ENCODE measurements around the gene ZRANB1.
"Not testable (repeated sequence)": the region's sequence is repeated elsewhere in the genome, so short reads cannot be mapped to it uniquely, and the experiment has no call there.

The ZRANB1 gene

DNA sequence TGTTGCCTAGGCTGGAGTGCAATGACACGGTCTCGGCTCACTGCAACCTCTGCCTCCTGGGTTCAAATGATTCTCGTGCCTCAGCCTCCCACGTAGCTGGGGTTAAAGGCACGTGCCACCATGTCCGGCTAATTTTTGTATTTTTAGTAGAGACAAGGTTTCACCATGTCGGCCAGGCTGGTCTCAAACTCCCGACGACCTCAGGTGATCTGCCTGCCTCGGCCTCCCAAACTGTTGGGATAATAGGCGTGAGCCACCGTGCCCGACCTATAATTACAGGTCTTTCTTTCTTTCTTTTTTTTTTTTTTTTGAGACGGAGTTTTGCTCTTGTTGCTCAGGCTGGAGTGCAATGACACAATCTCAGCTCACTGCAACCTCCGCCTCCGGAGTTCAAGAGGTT, 27.5 kb upstream of the ZRANB1 start:
- ATAC-seq, result not testable (repeated sequence)

DNA sequence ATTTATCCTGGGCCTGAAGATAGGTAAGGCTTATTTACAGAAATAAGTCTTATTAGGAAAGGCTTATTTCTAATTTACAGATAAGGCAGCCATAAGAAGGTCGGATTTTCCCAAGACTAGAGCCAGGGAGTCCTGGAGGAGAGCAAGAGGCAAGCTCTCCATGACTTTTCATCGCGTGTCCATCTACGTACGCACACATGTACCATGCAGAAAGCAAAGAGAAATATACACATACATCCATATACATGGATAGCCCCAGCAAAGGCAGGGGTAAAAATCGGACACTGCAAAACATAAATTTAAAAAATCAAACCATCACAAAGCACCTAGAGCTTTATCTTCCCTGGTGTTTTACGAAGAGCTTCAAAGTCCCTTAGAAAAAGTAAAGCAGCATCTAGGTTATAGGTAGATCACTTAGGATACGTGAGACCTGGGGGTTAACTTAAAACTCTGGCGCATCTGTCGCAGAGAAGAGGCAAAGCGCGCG, 25.8 kb upstream of the ZRANB1 start:
- peak; percentile 21 for ATAC-seq
- TF ChIP-seq, protein P1, sequence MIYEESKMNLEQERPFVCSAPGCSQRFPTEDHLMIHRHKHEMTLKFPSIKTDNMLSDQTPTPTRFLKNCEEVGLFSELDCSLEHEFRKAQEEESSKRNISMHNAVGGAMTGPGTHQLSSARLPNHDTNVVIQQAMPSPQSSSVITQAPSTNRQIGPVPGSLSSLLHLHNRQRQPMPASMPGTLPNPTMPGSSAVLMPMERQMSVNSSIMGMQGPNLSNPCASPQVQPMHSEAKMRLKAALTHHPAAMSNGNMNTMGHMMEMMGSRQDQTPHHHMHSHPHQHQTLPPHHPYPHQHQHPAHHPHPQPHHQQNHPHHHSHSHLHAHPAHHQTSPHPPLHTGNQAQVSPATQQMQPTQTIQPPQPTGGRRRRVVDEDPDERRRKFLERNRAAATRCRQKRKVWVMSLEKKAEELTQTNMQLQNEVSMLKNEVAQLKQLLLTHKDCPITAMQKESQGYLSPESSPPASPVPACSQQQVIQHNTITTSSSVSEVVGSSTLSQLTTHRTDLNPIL (CRISPR knock-in tag; IDR thresholded peaks at IDR 0.05; ENCODE audit: low read depth), result no peak
- no peak for TF ChIP-seq TCF4 (CRISPR knock-in tag; IDR thresholded peaks at IDR 0.05; ENCODE audit: borderline replicate concordance)
- no peak for TF ChIP-seq ESRRG (CRISPR knock-in tag; IDR thresholded peaks at IDR 0.05)
- no peak for TF ChIP-seq OSR1 (CRISPR knock-in tag; IDR thresholded peaks at IDR 0.05)
- TF ChIP-seq PPARA (CRISPR knock-in tag; IDR thresholded peaks at IDR 0.05; ENCODE audit: borderline replicate concordance), result no peak
- TF ChIP-seq ISL1 (CRISPR knock-in tag; IDR thresholded peaks at IDR 0.05), result no peak
- TF ChIP-seq, protein P2, sequence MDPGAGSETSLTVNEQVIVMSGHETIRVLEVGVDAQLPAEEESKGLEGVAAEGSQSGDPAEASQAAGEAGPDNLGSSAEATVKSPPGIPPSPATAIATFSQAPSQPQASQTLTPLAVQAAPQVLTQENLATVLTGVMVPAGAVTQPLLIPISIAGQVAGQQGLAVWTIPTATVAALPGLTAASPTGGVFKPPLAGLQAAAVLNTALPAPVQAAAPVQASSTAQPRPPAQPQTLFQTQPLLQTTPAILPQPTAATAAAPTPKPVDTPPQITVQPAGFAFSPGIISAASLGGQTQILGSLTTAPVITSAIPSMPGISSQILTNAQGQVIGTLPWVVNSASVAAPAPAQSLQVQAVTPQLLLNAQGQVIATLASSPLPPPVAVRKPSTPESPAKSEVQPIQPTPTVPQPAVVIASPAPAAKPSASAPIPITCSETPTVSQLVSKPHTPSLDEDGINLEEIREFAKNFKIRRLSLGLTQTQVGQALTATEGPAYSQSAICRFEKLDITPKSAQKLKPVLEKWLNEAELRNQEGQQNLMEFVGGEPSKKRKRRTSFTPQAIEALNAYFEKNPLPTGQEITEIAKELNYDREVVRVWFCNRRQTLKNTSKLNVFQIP (CRISPR knock-in tag; IDR thresholded peaks at IDR 0.05; ENCODE audit: borderline replicate concordance, low read depth), result no peak
- TF ChIP-seq ZNF565 (CRISPR knock-in tag; conservative IDR thresholded peaks at IDR 0.05; ENCODE audit: low read depth), result no peak
- no peak for TF ChIP-seq BACH2 (CRISPR knock-in tag; IDR thresholded peaks at IDR 0.05; ENCODE audit: borderline replicate concordance)
- TF ChIP-seq, protein P3, sequence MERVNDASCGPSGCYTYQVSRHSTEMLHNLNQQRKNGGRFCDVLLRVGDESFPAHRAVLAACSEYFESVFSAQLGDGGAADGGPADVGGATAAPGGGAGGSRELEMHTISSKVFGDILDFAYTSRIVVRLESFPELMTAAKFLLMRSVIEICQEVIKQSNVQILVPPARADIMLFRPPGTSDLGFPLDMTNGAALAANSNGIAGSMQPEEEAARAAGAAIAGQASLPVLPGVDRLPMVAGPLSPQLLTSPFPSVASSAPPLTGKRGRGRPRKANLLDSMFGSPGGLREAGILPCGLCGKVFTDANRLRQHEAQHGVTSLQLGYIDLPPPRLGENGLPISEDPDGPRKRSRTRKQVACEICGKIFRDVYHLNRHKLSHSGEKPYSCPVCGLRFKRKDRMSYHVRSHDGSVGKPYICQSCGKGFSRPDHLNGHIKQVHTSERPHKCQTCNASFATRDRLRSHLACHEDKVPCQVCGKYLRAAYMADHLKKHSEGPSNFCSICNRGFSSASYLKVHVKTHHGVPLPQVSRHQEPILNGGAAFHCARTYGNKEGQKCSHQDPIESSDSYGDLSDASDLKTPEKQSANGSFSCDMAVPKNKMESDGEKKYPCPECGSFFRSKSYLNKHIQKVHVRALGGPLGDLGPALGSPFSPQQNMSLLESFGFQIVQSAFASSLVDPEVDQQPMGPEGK (CRISPR knock-in tag; IDR thresholded peaks at IDR 0.05; ENCODE audit: borderline replicate concordance), result no peak
- TF ChIP-seq ZNF8 (CRISPR knock-in tag; IDR thresholded peaks at IDR 0.05), result no peak
- TF ChIP-seq, protein P4, sequence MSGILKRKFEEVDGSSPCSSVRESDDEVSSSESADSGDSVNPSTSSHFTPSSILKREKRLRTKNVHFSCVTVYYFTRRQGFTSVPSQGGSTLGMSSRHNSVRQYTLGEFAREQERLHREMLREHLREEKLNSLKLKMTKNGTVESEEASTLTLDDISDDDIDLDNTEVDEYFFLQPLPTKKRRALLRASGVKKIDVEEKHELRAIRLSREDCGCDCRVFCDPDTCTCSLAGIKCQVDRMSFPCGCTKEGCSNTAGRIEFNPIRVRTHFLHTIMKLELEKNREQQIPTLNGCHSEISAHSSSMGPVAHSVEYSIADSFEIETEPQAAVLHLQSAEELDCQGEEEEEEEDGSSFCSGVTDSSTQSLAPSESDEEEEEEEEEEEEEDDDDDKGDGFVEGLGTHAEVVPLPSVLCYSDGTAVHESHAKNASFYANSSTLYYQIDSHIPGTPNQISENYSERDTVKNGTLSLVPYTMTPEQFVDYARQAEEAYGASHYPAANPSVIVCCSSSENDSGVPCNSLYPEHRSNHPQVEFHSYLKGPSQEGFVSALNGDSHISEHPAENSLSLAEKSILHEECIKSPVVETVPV (CRISPR knock-in tag; IDR thresholded peaks at IDR 0.05), result no peak
- no peak for TF ChIP-seq ARNTL (CRISPR knock-in tag; IDR thresholded peaks at IDR 0.05; ENCODE audit: borderline replicate concordance, low read depth)
- no peak for TF ChIP-seq ZC3H10 (CRISPR knock-in tag; IDR thresholded peaks at IDR 0.05)
- TF ChIP-seq, protein P5, sequence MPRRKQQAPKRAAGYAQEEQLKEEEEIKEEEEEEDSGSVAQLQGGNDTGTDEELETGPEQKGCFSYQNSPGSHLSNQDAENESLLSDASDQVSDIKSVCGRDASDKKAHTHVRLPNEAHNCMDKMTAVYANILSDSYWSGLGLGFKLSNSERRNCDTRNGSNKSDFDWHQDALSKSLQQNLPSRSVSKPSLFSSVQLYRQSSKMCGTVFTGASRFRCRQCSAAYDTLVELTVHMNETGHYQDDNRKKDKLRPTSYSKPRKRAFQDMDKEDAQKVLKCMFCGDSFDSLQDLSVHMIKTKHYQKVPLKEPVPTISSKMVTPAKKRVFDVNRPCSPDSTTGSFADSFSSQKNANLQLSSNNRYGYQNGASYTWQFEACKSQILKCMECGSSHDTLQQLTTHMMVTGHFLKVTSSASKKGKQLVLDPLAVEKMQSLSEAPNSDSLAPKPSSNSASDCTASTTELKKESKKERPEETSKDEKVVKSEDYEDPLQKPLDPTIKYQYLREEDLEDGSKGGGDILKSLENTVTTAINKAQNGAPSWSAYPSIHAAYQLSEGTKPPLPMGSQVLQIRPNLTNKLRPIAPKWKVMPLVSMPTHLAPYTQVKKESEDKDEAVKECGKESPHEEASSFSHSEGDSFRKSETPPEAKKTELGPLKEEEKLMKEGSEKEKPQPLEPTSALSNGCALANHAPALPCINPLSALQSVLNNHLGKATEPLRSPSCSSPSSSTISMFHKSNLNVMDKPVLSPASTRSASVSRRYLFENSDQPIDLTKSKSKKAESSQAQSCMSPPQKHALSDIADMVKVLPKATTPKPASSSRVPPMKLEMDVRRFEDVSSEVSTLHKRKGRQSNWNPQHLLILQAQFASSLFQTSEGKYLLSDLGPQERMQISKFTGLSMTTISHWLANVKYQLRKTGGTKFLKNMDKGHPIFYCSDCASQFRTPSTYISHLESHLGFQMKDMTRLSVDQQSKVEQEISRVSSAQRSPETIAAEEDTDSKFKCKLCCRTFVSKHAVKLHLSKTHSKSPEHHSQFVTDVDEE (CRISPR knock-in tag; IDR thresholded peaks at IDR 0.05), result no peak
- no peak for TF ChIP-seq RARB (CRISPR knock-in tag; IDR thresholded peaks at IDR 0.05)
- no peak for TF ChIP-seq CSDC2 (CRISPR knock-in tag; IDR thresholded peaks at IDR 0.05)

DNA sequence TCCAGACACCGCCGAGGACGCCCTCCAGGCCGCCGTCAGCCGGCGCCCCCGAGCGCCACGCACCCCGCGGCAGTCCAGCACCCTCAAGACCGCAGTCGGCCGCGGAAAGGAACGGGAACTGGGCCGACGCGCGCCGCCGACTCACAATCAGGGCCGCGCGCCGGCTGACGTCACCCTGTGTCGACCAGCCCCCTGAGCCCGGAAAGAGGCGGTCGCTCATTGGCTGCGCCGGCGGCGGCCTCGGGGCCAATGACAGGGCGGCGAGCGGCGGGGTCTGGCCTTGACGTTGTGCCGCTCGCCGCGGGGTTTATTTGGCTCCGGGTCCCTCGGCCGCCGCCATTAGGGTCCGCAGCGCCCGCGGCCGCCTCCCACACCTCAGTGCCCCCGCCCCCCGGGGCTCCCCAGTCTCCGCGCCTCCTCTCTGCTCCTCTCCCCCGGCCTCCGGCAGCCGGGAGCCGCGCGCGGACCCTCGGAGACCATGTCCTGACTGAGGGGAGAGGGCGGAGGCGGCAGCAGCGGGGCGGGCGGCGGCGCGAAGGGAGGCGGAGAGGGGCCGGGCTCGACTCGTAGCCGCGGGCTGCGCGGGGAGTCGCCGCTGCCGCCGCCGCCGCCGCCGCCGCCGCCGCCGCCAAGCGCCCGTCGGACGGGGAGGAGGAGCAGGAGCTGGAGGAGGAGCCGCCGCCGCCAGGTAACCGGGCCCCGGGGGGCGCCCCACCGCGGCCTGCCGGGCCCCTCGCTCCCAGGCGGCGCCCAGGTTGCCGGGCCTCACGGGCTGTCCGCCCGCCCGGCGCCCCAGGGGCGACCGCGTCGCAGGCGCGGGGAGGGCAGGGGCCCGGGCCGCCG, 25.1 kb upstream of the ZRANB1 start:
- no peak for TF ChIP-seq BACH2 (CRISPR knock-in tag; IDR thresholded peaks at IDR 0.05; ENCODE audit: borderline replicate concordance)
- no peak for TF ChIP-seq TOX (CRISPR knock-in tag; IDR thresholded peaks at IDR 0.05; ENCODE audit: borderline replicate concordance)
- no peak; the same call in 1 of the 2 replicates for TF ChIP-seq ZNF70 (CRISPR knock-in tag; IDR thresholded peaks at IDR 0.05)
- no peak for TF ChIP-seq ZNF8 (CRISPR knock-in tag; IDR thresholded peaks at IDR 0.05)
- TF ChIP-seq ARNTL (CRISPR knock-in tag; IDR thresholded peaks at IDR 0.05; ENCODE audit: borderline replicate concordance, low read depth), result no peak
- no peak for TF ChIP-seq GLIS3 (CRISPR knock-in tag; IDR thresholded peaks at IDR 0.05)
- TF ChIP-seq, protein P5 (CRISPR knock-in tag; IDR thresholded peaks at IDR 0.05), result 0 out of 2 replicates have a peak, but pooled peaks have one; percentile 32
- TF ChIP-seq, protein P1 (CRISPR knock-in tag; IDR thresholded peaks at IDR 0.05; ENCODE audit: low read depth), result no peak
- peak; percentile 95 for ATAC-seq

All from SK-N-SH treated with all-trans-retinoic acid at 6 μM for 48 hours (cell line).